GM19468 (cell line): ENCODE results near the gene TP73.

Experiments
- ATAC-seq: cut with Tn5 transposase; IDR thresholded peaks from one replicate; pipeline ENCODE4 v1.9.1; 2021; ENCODE audit warnings: mild to moderate bottlenecking, moderate library complexity, moderate number of reproducible peaks; ENCODE audit not compliant: unreplicated experiment; ENCODE audit errors: extremely low read depth

The TP73 gene

GRCh38 chr1:3651930-3652547 lies at the start of gene TP73:
Gene TP73, plus strand, starts transcription at chr1:3652516. Its CDS starts 29,850 bp downstream, at chr1:3682366.
- no peak for ATAC-seq

DNA sequence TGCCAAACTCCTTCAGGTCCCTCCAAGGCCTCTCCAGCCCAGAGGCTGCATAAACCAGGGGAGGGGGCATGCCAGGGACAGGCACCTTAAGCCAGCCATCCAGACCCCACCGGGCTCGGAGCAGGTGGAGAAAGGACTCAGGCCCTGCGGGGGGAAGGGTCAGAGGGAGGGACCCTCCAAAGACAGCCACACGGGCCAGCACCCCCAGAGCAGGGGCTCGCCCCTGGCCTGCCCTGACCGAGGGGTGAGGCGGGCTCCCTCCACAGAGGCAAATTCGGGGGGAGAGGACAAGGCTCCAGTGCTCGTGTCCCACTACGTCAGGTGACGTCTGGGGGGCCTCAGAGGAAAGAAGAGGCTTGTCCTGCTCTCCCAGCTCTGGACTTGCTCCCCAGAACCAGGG lies 49.2 kb upstream of the TP73 start:
- ATAC-seq, result no peak

DNA sequence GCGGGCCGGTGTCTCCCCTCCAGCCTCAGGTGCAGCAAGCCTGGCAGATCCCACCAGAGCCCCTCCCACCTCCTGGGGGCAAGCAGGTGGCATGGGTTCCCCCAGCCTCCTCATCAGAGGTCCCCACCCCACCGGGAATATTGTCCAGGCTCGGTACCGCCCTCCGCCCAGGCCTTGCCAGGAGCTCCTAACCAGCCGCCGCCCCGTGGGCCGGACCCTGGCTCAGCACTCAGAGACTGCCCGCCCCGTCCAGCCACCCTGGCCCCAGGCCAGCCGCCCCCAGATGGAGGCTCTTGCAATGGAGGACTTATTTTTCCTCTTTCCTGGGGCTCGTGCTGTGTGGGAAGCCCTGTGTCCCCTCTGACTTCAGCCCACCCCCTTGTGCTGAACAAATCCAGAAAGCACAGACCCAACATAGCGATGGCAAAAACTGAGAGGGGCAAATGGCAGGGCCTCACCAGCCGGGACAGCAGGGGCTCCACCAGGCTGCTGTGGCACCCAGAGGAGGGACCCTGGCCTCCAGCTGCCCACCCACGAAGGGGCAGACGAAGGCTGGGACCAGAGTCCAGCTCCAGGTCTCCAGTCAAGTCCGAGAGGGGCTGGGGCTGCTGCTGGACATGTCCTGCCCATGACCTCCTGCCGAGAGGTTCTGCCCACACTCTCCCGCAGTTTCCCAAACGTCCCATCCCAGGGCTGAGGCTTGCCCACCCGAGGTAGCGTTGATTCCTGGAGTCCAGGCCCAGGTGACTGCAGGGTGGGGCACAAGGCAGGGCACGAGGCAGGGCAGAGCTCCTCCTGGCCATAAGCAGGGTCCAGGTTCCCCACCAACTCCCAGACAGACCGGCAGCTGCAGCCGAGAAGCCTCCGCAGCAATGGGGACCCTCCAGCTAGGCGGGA lies 48.5 kb upstream of the TP73 start:
- ATAC-seq, result no peak

GRCh38 chr1:3604468-3604974 lies 47.8 kb upstream of the TP73 start:
- no peak for ATAC-seq

- no peak for ATAC-seq
Observed at GRCh38 chr1:3604997-3605823, 47.1 kb upstream of the TP73 start.

- no peak for ATAC-seq
Observed at GRCh38 chr1:3606779-3607702, 45.3 kb upstream of the TP73 start.

DNA sequence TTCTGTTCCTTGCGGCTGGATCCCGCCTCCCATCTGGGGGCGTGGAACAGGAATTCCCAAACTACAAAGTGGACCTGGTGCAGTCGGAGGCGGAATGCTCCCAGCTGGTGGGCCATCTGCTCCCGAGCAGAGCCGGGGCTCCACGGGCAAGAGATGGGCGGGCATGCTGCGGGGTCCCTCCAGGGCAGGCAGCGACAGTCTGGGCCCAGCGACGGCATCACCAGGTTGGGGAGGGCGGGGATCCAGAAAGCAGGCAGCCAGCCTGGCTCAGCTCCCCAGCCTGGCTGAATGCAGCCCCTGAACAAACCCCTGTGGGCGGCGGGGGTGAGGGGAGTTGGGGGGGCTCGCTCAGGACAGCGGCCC lies 44.6 kb upstream of the TP73 start:
- no peak for ATAC-seq

DNA sequence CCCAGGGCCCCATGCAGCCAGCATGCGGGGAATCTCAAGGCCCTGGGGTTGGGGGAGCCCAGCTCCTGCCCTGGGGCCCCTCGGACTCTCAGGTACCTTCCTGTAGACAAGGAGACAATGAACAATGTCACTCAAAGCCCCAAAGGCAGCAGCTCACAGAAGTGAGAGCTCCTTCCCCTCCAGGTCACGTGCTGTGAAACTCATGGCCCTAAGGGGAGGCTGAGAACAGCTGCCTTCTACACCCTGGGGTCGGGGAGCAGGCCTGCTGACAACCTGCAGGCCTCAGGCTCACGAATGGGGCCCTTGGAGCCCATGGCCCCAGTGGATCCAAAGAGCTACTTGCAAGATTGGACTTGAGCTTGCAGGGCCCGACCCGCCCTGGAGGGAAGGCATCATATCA lies 44.2 kb upstream of the TP73 start:
- ATAC-seq, result no peak

GRCh38 chr1:3609016-3609768 lies 43.1 kb upstream of the TP73 start:
- no peak for ATAC-seq

GRCh38 chr1:3609769-3610526 lies 42.4 kb upstream of the TP73 start:
- ATAC-seq, result no peak

- no peak for ATAC-seq
Observed at GRCh38 chr1:3610527-3611169, 41.7 kb upstream of the TP73 start.

GRCh38 chr1:3611170-3612019 lies 40.9 kb upstream of the TP73 start, which contains the start of gene MEGF6:
Gene MEGF6, minus strand, starts transcription at chr1:3611508. Its CDS starts 240 bp downstream, at chr1:3611268.
- no peak for ATAC-seq

GRCh38 chr1:3612123-3612522 lies 40.2 kb upstream of the TP73 start:
- ATAC-seq, result no peak

GRCh38 chr1:3614755-3615742 lies 37.3 kb upstream of the TP73 start:
- no peak for ATAC-seq

DNA sequence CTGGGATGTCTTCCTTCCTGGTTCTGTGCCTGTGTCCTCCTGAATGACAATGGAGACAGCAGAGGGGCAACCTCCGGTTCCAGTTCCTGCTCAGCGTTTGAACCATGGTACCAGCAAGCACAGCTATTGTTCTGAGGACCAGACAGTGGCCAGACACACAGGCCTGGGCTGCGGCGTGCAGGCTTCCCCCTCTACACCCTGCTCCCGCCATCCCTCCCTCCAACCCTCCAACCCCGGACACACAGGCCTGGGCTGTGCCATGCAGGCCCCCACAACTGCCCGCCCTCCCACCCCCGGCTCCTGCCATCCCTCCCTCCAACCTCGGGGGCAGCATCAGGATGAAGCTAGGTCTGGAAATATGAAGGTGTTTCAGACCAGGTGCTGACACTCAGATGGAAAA lies 35.5 kb upstream of the TP73 start:
- no peak for ATAC-seq
